HG03521 (cell line): ENCODE measurements around the gene ITPR2.
"Not testable (repeated sequence)": the region's sequence is repeated elsewhere in the genome, so short reads cannot be mapped to it uniquely, and the experiment has no call there.

Source experiments
- ATAC-seq: cut with Tn5 transposase; IDR thresholded peaks from one replicate; pipeline ENCODE4 v1.9.1; 2021; ENCODE audit warnings: mild to moderate bottlenecking, moderate library complexity; ENCODE audit not compliant: unreplicated experiment

The ITPR2 gene

GRCh38 chr12:26636710-26637328, 196.2 kb downstream of the ITPR2 start:
- ATAC-seq = no peak

- ATAC-seq = no peak
These were observed 199.3 kb downstream of the ITPR2 start for GRCh38 chr12:26633591-26634210.

DNA sequence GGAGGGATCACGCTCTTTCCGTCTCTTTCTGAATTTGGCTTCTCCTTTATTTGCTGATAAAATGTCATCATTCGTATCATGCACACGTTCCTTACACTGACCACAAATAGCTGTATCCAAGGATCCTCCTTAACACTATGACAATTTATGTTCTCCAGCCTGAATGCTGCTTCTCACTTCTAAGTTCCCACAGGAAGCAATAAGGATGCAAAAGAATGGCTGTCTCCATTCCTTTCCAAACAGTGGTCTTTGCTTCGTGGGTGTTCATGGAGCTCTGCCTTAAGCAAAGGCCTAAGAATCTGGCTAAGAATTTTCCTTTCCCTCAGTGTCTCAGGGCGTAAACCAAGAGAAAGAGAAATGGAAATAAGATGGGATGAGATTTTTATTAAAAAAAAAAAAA, 200.2 kb downstream of the ITPR2 start:
- ATAC-seq = no peak

DNA sequence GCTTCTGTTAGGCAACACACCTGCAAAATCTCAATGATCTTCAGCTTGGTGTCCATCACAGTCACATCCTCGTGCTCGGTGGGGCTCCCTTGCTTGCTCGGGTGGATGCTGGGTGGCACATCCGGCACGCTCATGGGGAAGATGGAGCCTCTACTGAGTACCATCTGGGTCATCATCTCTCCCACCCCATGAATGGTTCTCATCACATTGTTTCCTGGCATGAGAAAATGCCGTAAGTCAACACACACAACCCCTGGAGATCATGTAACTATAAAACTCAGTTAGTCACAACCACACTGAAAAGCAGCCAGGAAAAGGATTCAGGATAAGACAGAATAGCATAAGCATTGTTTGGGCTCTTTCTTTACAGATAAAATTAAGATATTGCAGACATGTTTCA, 201.1 kb downstream of the ITPR2 start:
- no peak for ATAC-seq

DNA sequence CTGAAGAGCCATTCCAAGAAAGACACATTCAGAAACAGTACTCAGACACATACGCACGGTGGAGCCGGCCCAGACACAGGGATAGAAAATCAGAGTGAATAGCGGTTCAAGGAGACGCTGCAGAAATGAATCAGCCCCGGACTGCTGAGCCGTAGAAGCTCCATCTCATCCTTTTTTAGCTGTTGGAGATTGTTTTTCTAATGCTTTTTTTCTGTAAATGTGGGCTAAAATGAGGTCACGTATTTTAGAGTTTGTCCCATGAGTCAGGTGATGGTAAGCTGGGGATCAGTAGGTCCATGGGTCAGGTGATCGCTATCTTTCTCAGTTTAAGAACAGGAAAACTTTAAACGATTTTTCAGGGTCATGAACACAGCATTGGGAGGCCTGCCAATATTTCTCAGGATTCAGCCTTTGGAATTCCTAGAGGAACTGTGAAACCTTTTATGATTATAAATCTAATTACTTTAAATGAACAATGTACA, 202.4 kb downstream of the ITPR2 start:
- no peak for ATAC-seq

GRCh38 chr12:26629864-26630263, 203.1 kb downstream of the ITPR2 start:
- no peak for ATAC-seq

DNA sequence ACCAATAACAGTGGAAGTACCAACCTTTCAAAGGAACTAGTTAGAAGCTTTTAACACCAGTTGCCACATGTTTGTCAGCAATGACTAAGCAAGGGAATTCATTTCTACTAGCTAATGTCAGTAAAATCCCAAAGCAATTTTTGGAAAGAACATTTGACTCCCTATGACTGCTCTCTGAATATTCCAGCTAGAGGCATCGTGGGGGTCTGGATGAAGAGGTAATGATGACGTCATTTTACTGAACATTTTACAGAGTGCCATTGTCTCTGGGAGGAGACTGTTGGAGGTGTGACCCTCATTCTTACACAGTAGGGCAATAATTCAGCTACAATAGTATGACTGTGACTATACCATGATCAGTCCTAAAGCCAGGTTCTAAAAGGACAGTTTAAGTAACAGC, 204.8 kb downstream of the ITPR2 start:
- ATAC-seq = no peak

DNA sequence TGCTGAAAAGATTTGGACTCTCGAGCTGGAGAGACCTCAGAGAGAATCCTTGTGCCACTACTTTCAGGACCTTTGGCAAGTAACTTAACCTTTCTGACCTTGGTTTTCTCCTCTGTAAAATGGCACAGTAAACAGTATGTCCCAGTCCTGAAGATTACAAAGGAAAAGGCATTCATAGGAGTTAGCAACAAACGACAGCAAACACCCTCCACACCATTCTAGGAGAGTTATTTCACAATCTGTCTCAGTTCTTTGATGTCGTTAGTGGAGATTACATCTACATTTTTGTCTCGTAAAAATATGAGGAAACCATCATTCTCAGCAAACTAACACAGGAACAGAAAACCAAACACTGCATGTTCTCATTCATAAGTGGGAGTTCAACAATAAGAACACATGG, 205.7 kb downstream of the ITPR2 start:
- no peak for ATAC-seq

DNA sequence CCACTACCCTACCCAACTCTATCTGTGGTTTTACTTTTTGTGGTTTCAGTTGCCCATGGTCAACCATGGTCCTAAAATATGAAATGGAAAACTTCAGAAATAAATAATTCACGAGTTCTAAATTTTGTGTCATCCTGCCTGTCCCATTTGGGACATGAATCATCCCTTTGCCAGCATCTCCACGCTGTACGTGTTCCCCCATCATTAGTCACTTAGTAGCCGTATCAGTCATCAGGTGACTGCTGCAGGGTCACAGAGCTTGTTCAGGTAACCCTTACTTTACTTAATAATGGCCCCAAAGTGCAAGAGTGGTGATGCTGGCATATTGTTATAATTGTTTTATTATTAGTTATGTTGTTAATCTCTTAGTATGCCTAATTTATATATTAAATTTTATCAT, 209.9 kb downstream of the ITPR2 start:
- ATAC-seq = no peak

GRCh38 chr12:26622601-26623000, 210.4 kb downstream of the ITPR2 start:
- no peak for ATAC-seq

DNA sequence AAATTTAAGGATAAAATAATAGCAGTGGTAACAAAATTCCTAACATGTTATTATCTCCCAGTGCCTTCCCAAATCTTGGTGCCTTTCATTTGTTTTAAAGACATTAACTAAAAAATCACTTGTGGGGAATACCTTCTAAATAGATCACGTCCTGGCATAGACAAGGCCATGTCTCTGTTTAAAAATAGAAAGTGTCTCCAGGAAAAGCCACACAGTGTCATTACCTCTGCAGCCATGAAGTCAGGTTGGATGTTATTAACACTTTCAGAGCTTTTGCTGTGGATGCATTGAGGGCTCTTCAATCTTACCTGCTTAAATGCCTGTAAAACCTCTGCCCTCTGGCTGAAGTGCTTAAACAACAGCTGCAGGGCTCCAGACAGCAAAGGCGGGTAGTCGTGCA, 211.1 kb downstream of the ITPR2 start:
- no peak for ATAC-seq

- ATAC-seq = no peak
These were observed 212.1 kb downstream of the ITPR2 start for GRCh38 chr12:26620907-26621306.

GRCh38 chr12:26617513-26617912, 215.5 kb downstream of the ITPR2 start:
- no peak for ATAC-seq

DNA sequence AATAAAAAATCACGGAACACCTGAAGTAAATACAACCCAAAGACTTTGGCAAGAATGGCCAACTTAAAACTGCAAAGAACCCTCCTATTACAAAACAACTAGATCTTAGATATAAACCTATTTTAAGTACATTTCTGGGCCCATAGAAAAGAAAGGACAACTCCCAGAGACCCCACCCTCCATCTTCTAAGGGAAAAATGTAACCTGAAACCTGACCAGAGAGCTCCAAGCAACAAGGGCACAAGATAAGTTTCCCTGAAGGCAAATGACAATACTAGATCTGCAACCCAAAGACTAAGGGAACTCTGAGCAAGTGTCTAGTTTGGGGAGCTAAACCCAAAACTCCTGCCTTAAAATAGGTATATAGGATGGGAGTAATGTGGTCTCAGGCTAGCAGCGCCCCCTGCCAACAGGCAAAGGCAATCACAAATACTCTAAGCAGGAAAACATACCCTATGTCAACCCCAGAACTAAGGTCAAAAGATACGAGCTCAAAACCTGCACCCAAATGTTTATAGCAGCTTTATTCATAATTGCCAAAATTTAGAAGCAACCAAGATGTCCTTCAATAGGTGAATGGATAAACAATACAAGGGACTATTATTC, 218.9 kb downstream of the ITPR2 start:
- ATAC-seq = no peak

DNA sequence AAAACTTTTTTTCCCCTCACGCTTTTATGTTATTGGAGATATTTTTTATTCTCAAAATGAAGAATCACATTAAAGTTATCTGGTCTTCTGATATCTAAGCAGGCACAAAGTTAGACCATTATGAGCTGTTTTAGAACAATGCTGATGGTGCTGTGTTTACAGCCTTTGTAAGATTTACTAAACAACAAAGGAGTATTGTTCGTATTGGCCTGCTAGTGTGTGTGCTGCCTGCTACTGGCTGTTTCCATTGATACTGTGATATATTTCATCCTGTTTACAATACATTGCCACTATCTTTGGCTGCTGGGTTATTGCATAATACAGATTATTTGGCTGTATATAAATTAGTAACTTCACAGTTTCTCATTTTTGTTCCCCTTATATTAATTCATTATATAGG, 220.8 kb downstream of the ITPR2 start:
- no peak for ATAC-seq

DNA sequence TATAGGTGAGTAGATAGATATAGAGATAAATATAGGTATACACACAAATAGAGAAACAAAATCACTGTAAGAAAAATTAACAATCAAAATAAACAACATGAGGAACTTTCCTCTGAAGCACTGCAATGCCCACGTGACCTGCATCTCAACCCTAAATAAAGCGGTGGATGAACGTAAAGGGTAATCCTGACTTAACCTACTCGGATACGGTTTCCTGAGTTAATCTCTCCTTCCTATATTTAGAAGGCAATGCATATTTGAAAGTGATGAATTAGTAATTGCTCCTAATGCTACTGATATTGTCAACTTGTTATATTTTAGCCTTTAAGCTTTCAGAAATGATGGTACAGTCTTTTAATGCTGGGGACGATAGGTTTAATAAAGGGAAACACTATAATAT, 221.4 kb downstream of the ITPR2 start:
- no peak for ATAC-seq

DNA sequence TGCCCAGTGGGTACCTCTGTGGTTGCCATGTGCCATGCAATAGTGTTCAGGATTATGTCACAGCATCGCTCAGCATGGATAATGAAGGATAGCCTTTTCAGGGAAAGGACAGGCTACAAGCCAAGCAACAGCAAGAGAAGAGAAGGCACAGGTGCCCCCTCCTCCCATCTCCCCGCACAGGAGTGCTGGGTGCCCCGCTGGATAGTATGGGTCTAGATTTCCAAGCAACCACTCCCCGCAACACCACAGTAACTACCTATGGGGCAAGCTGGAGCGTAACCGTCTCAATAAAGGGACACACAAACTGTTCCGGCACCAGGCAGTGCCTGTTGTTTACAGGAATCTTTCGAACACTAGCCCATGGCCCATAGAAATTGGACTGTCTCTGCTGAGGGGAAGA, 222.2 kb downstream of the ITPR2 start:
- ATAC-seq = no peak

DNA sequence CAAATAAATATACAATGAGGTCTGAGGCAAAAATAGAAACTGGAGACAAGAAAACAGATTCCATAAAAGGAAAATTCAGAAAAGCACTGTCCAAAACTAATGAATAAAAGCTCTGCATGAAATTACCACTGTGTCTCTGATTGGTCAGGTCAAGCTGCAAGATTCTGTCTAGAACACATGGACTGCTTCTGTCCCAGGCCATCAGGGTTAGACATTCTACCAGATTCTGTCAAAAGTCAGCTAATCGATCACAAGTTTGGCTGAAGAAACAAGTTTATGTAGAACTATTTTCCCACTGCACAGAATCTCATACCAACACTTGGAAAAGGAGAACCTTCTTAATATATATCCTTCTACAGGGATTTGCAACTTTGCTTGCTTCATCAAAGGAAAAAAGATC, 223.0 kb downstream of the ITPR2 start:
- ATAC-seq = no peak

DNA sequence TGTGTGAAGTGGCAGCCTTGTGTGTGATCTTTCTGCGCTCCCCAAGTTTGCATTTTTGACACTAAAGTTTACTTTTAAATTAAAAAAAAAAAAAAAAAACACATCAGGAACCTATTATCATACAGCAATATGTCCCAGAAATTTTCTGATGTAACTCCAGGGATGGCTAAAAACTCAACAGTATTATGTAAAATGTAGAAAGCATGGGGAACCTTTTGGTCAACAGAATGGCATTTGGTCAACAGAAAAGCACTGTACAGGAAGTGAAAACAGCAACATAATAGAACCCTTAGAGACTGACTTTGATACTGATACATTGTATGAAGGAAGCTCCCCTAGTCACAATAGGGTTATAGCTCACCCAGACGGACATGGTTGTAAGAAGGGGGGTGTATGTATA, 224.3 kb downstream of the ITPR2 start:
- ATAC-seq = no peak

GRCh38 chr12:26608273-26608672, 224.7 kb downstream of the ITPR2 start:
- ATAC-seq = no peak

GRCh38 chr12:26606911-26607310, 226.1 kb downstream of the ITPR2 start:
- no peak for ATAC-seq

DNA sequence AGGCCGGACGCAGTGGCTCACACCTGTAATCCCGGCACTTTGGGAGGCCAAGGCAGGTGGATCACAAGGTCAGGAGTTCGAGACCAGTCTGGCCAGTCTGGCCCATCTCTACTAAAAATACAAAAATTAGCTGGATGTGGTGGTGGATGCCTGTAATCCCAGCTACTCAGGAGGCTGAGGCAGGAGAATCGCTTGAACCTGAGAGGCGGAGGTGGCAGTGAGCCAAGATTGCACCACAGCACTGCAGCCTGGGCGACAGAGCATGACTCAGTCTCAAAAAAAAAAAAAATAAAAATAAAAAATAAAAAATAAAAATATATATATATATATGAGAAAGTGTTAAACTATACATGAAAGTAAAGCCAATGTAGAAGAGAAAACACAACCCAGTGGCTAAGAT, 228.2 kb downstream of the ITPR2 start:
- ATAC-seq = not testable (repeated sequence)
